NT2/D1 (cell line): ENCODE data around the gene KLK6.

Experiments used
- YY1 ChIP-seq: IDR thresholded peaks from 2 replicates; pipeline ENCODE4 v1.6.1; 2011; ENCODE audit not compliant: insufficient read length, insufficient read depth
- ZNF274 ChIP-seq: IDR thresholded peaks from 2 replicates; pipeline ENCODE4 v1.6.1; 2011; ENCODE audit warnings: mild to moderate bottlenecking, low read depth, low read length

DNA sequence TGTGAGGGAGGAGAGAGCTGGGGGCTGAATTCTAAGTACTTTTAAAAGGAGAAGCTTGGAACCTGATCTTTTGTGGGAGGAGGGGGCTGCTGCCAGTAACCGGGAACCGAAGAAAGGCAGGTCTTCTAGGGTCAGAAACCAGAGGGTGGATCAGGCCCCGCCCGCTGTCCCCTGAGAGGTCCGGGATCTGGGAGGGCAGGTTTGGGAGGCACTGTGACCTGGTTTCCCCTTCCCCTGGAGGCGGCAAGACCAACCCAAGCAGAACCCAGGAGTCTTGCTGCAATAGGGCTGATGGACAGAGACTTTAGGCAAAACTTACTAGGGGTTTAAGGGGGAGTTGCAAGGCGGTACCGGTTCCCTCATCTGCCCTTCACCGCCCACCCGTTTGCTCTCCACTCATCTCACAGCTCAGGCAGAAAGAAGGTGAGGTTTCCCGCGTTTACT, 32.7 kb upstream of the KLK6 start:
- TF ChIP-seq ZNF274 (no peak), YY1 (no peak)
